Measurements from ENCODE around the gene C19orf12.

DNA sequence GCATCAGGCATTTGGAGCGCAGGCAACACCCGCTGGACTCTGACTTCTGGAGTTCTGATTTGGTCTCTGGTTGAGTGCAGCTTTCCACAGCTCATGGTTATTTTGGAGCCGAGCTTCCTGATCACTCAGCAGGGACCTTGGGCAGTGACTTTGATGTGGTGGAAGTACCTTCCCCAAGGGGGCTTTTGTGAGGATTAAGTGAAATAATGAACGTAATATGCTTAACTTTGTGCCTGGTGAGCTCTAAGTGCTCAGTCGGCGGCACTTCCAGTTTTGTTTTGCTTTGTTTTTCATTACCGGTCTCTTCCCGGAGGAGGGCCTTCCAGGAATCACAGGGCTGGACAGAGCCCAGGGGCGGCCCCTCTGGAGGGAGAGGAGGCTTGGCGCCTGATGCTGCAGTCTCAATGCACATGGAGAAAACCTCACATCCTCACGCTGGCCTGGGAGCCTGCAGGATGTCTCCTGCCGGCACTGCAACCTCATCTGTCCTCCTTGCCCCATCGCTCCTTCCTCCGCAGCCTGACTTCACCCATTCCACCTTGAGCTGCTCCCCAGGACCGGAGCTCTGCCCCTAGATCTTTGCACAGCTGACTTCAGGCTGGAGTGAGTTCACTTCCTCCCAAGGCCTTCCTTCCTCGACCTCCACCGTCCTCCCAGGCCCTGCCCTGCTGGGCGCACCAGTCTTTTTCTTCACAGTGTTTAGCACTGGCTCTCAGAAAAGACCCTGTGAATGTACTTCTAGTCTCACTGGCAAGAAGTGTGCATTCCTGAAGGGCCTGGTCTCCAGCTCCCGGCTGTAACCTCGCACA is 48.3 kb downstream of the C19orf12 start:
- TF ChIP-seq CTCF (conservative IDR thresholded peaks at IDR 0.05; ENCODE audit: low read length): no peak
- TF ChIP-seq EZH2phosphoT487 (IDR thresholded peaks at IDR 0.05; ENCODE audit: borderline replicate concordance, low read depth, low read length): no peak

Measured in OCI-LY7 (cell line).